PC-3 (cell line): ENCODE data around the gene KCTD10. TPM values are rescaled to one million over a fixed set of nuclear protein-coding genes. Genes with fewer than 3 reads are reported as not detected.

ENCODE experiments used
- ATAC-seq: fragments of 200-7000 bp; cut with Tn5 transposase; 2 replicates; pipeline ENCODE4 v1.9.1; 2020; ENCODE audit warnings: mild to moderate bottlenecking, moderate library complexity
- BruUV-seq: library from RNA; stranded (reverse); fragments of 400-500 nt; replicated peaks from 2 replicates; lab custom pipeline; 2021; lab: Mats Ljungman, UMichigan
- CTCF ChIA-PET: fragments of 300-600 bp; sonication (Branson Sonifier 250); formaldehyde crosslinking; loops from one replicate; lab custom pipeline; 2022; ENCODE audit warnings: antibody characterized with exemption; lab: Charles Lee
- POLR2A ChIA-PET: fragments of 300-600 bp; sonication (Branson Sonifier 250); formaldehyde crosslinking; loops from one replicate; lab custom pipeline; 2022; ENCODE audit warnings: antibody characterized with exemption; ENCODE audit not compliant: unreplicated experiment; lab: Charles Lee
- DNase-seq: peaks from one replicate; pipeline ENCODE4 v3.0.0-alpha.2; 2015
- H2AFZ ChIP-seq: fragments of 300-600 bp; sonication (generic); 2 replicates; pipeline ENCODE4 v1.6.0; 2016; ENCODE audit warnings: antibody characterized with exemption, low read length
- H3F3A ChIP-seq: fragments of 300-600 bp; sonication (generic); one replicate; pipeline ENCODE4 v1.6.0; 2017; ENCODE audit warnings: antibody characterized with exemption, low read length, control low read depth, mild to moderate bottlenecking; ENCODE audit not compliant: unreplicated experiment
- H3K27ac ChIP-seq: fragments of 300-600 bp; sonication (generic); 2 replicates; pipeline ENCODE4 v1.5.1; 2016; ENCODE audit warnings: mild to moderate bottlenecking, low read length
- H3K27me3 ChIP-seq: fragments of 300-600 bp; sonication (generic); 2 replicates; pipeline ENCODE4 v1.6.1; 2016; ENCODE audit warnings: low read length, mixed read lengths
- H3K36me3 ChIP-seq: fragments of 300-600 bp; sonication (generic); 2 replicates; pipeline ENCODE4 v1.6.1; 2016; ENCODE audit warnings: low read depth, mixed run types, low read length, mixed read lengths
- H3K4me1 ChIP-seq: fragments of 300-600 bp; sonication (generic); 2 replicates; pipeline ENCODE4 v1.5.1; 2016; ENCODE audit warnings: low read length; ENCODE audit not compliant: insufficient read depth
- H3K4me2 ChIP-seq: fragments of 300-600 bp; sonication (generic); 2 replicates; pipeline ENCODE4 v1.6.0; 2016; ENCODE audit warnings: low read length
- H3K4me3 ChIP-seq: fragments of 300-600 bp; sonication (generic); 2 replicates; pipeline ENCODE4 v1.5.1; 2016; ENCODE audit warnings: mild to moderate bottlenecking, low read length, mixed read lengths
- H3K79me2 ChIP-seq: fragments of 300-600 bp; sonication (generic); 2 replicates; pipeline ENCODE4 v1.6.1; 2017; ENCODE audit warnings: low read length, mixed read lengths
- H3K9ac ChIP-seq: fragments of 300-600 bp; sonication (generic); 2 replicates; pipeline ENCODE4 v1.6.0; 2016; ENCODE audit warnings: mild to moderate bottlenecking, low read length
- H3K9me2 ChIP-seq: fragments of 300-600 bp; sonication (generic); replicated peaks from 2 replicates; pipeline ENCODE4 v1.6.1; 2016; ENCODE audit warnings: mixed run types, low read length, mixed read lengths
- H3K9me3 ChIP-seq: fragments of 300-600 bp; sonication (generic); 2 replicates; pipeline ENCODE4 v1.6.1; 2016; ENCODE audit warnings: low read length, mixed read lengths
- H4K20me1 ChIP-seq: fragments of 300-600 bp; sonication (generic); 2 replicates; pipeline ENCODE4 v1.6.1; 2016; ENCODE audit warnings: low read length, mixed read lengths
- CTCF ChIP-seq: fragments of 300-600 bp; sonication (generic); conservative IDR thresholded peaks from 2 replicates; pipeline ENCODE4 v1.5.1; 2017; ENCODE audit warnings: antibody characterized with exemption, low read depth, mild to moderate bottlenecking, low read length
- EZH2 ChIP-seq: fragments of 300-600 bp; sonication (generic); IDR thresholded peaks from one replicate; pipeline ENCODE4 v1.6.1; 2017; ENCODE audit warnings: antibody characterized with exemption, mild to moderate bottlenecking, low read length; ENCODE audit not compliant: unreplicated experiment
- EZH2phosphoT487 ChIP-seq: fragments of 300-600 bp; sonication (generic); IDR thresholded peaks from 2 replicates; pipeline ENCODE4 v1.6.1; 2018; ENCODE audit warnings: mild to moderate bottlenecking, antibody characterized with exemption, low read length, borderline replicate concordance
- intact Hi-C: fragments of 100-400 bp; cut with micrococcal nuclease; formaldehyde crosslinking; loops from 2 replicates; pipeline ENCODE4 v1.9.0; 2023
- total RNA-seq: library from RNA; depleted of rRNA; stranded (reverse); fragments of >200 nt; gene quantifications from 2 replicates; pipeline ENCODE4 v1.2.3, GENCODE V29; 2014

KCTD10 gene
- total RNA-seq, 1 experiment from 2014 or later, result 42.3 TPM

- H3K4me2 ChIP-seq, result no peak overlapping the region
- peaks cover 57% of the 10 kb centered on the region for H3K36me3 ChIP-seq
- TF ChIP-seq EZH2, result no peak
- TF ChIP-seq CTCF, result no peak
- TF ChIP-seq EZH2phosphoT487, result no peak
- H3K9me3 ChIP-seq, result no peaks in the 10 kb centered on the region
- ChIA-PET CTCF (no interaction called here), POLR2A (no interaction called here)
- H3K27me3 ChIP-seq, result no peaks in the 10 kb centered on the region
- no peaks in the 10 kb centered on the region for H3K9me2 ChIP-seq
- no peaks in the 10 kb centered on the region for H4K20me1 ChIP-seq
- no peak overlapping the region for H2AFZ ChIP-seq
- ATAC-seq (0 out of 2 replicates have a peak, but pooled peaks have one; percentile 4), DNase-seq (peak; percentile 34)
- intact Hi-C loops, result no loop called here
- peak overlapping the region; percentile 21; the same call in 1 of the 2 replicates for H3K9ac ChIP-seq
- peaks cover 49% of the 10 kb centered on the region for H3K79me2 ChIP-seq
- peaks cover 8% of the 10 kb centered on the region for H3F3A ChIP-seq
- BruUV-seq, result no TSS peak
- H3K4me1 ChIP-seq, result peaks cover 44% of the 10 kb centered on the region
- H3K4me3 ChIP-seq, result no peak overlapping the region
- peak overlapping the region; percentile 48 for H3K27ac ChIP-seq
Observed at GRCh38 chr12:109458086-109458485, 19.0 kb downstream of the KCTD10 start.

GRCh38 chr12:109455706-109456105, 21.4 kb downstream of the KCTD10 start:
- H3K36me3 ChIP-seq, result peaks cover 76% of the 10 kb centered on the region
- 0 out of 2 replicates have a peak overlapping the region, but pooled peaks have one; percentile 6 for H3K4me2 ChIP-seq
- no peak overlapping the region for H3K9ac ChIP-seq
- H4K20me1 ChIP-seq, result no peaks in the 10 kb centered on the region
- no TSS peak for BruUV-seq
- H3K27me3 ChIP-seq, result no peaks in the 10 kb centered on the region
- H3F3A ChIP-seq, result no peaks in the 10 kb centered on the region
- intact Hi-C loops, result no loop called here
- DNase-seq (peak; percentile 58), ATAC-seq (peak; percentile 43)
- CTCF ChIA-PET, result no interaction called here
- peaks cover 36% of the 10 kb centered on the region for H3K79me2 ChIP-seq
- H3K4me1 ChIP-seq, result peaks cover 20% of the 10 kb centered on the region
- H3K4me3 ChIP-seq, result no peak overlapping the region
- H3K9me2 ChIP-seq, result no peaks in the 10 kb centered on the region
- TF ChIP-seq CTCF (no peak), EZH2phosphoT487 (no peak), EZH2 (no peak)
- POLR2A ChIA-PET, result interaction anchor here (0.6 kb wide), 1 partner anchor 14 kb away, joined by 4 read pairs; no protein-coding TSS in a partner anchor
- no peak overlapping the region for H3K27ac ChIP-seq
- H3K9me3 ChIP-seq, result no peaks in the 10 kb centered on the region
- H2AFZ ChIP-seq, result no peak overlapping the region

- Histone ChIP-seq H3K9ac (no peak overlapping the region), H3K27ac (no peak overlapping the region), H3K9me2 (no peaks in the 10 kb centered on the region), H4K20me1 (no peaks in the 10 kb centered on the region), H3K36me3 (peaks cover 75% of the 10 kb centered on the region), H2AFZ (no peak overlapping the region), H3K79me2 (peaks cover 9% of the 10 kb centered on the region; the same call in 1 of the 2 replicates), H3K4me1 (peaks cover 4% of the 10 kb centered on the region; the same call in 1 of the 2 replicates), H3K4me2 (no peak overlapping the region), H3K27me3 (no peaks in the 10 kb centered on the region), H3K9me3 (no peaks in the 10 kb centered on the region), H3K4me3 (no peak overlapping the region), H3F3A (no peaks in the 10 kb centered on the region)
- TF ChIP-seq EZH2 (no peak), EZH2phosphoT487 (no peak), CTCF (no peak)
- DNase-seq (no peak), ATAC-seq (no peak)
- BruUV-seq, result no TSS peak
- CTCF ChIA-PET, result no interaction called here
- POLR2A ChIA-PET, result interaction anchor here (0.6 kb wide), 1 partner anchor 940 kb away, joined by 4 read pairs; no protein-coding TSS in a partner anchor
- intact Hi-C loops, result no loop called here
Observed at GRCh38 chr12:109452489-109452888, 24.6 kb downstream of the KCTD10 start.
